ENCODE results near the gene BPIFB2.

DNA sequence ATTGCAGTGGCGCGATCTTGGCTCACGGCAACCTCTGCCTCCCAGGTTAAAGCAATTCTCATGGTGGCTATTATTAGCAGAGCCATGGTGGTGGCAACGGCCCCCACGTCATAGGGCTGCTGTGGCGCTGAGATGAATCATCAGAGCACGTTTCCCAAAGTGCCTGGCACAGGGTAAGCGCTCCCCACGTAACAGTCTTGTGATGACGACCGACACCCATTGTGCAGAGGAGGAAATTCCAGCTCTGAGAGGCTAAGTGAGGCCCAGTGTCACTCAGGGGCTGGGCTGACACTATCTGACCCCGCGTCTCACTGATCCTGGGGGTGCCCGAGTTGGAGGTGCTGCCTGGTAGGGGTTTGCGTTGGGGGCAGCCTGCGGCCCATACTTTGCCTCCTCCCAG lies 19.5 kb upstream of the BPIFB2 start:
- no peak for TF ChIP-seq GATA3 (IDR thresholded peaks at IDR 0.05; ENCODE audit: low read depth, low read length)
- no peak for TF ChIP-seq GATA2 (IDR thresholded peaks at IDR 0.05; ENCODE audit: low read depth, low read length)
